ENCODE measurements around the gene ZNF107. TPM values are rescaled to one million over a fixed set of nuclear protein-coding genes. Genes with fewer than 3 reads are reported as not detected.

ZNF107 gene
- total and polyA plus RNA-seq, 2 of the 8 experiments (the other 6 are each of a cell fraction or from before 2014, with no cell fraction given): 3.4 to 31.0 TPM

GRCh38 chr7:64687249-64687648, 21.3 kb downstream of the ZNF107 start:
- WGBS, 2 experiments (ENCODE audit: extremely low coverage in 1 of 2, insufficient coverage in 1 of 2, insufficient read length in 1 of 2, insufficient replicate concordance in 2 of 2, low coverage in 1 of 2, low lambda C conversion rate in 2 of 2, missing lambda C conversion rate in 1 of 2): 100% methylated on average over 1 of the region's 1 CpG; no CpG with 5 or more reads in 1 of the 2 experiments
- H4K20me1 ChIP-seq (replicated peaks in 1 of 2; ENCODE audit: control insufficient read depth in 1 of 2, insufficient read depth in 2 of 2, low read length in 2 of 2): peaks cover 0 to 4% of the 10 kb centered on the region in 2 experiments
- no peak overlapping the region for H3K27ac ChIP-seq (ENCODE audit: low read depth, low read length)
- H2BK20ac ChIP-seq (ENCODE audit: low read length): no peak overlapping the region
- CTCF ChIA-PET (ENCODE audit: partially characterized antibody): interaction anchor here (0.6 to 1.6 kb wide), 4 partner anchors 9 to 201 kb away, joined by 3 to 6 read pairs (median 3); no protein-coding TSS in a partner anchor
- H3K23ac ChIP-seq (ENCODE audit: insufficient read length): no peak overlapping the region
- no peak overlapping the region for H2BK5ac ChIP-seq (ENCODE audit: low read depth, low read length)
- peaks cover 0 to 2% (median 0%) of the 10 kb centered on the region in 4 experiments; a peak in 1 of 7 replicates for H3K4me1 ChIP-seq (replicated peaks in 1 of 4; ENCODE audit: control insufficient read depth in 3 of 4, insufficient read depth in 4 of 4, low read length in 3 of 4)
- H4K5ac ChIP-seq (ENCODE audit: insufficient read length, low read depth, low read length): no peak overlapping the region
- H3K79me2 ChIP-seq (ENCODE audit: control insufficient read depth in 1 of 2, insufficient read depth in 2 of 2, low read length in 2 of 2): peaks cover 0 to 9% of the 10 kb centered on the region in 2 experiments; a peak in 2 of 4 replicates
- FAIRE-seq (no peak), DNase-seq (ENCODE audit: low read depth in 1 of 2, low spot score in 2 of 2) (no peak)
- no peak overlapping the region for H3K4ac ChIP-seq (replicated peaks; ENCODE audit: insufficient read length, low read depth, low read length)
- H3K27me3 ChIP-seq (replicated peaks in 1 of 4; ENCODE audit: control insufficient read depth in 3 of 4, extremely low read depth in 1 of 4, insufficient read depth in 3 of 4, low read length in 3 of 4): no peaks in the 10 kb centered on the region
- H3K56ac ChIP-seq (replicated peaks; ENCODE audit: insufficient read length, low read depth, low read length): no peak overlapping the region
- H2AK5ac ChIP-seq (ENCODE audit: low read depth, low read length): no peak overlapping the region
- H3K14ac ChIP-seq (ENCODE audit: insufficient read length): no peak overlapping the region
- POLR2A ChIA-PET (ENCODE audit: partially characterized antibody): interaction anchor here (3.2 kb wide), 1 partner anchor 21 kb away, joined by 10 read pairs; the partner anchor contains the start of gene ZNF107
- no peak overlapping the region for H4K91ac ChIP-seq (replicated peaks; ENCODE audit: insufficient read length, low read length)
- no peak overlapping the region for H3K9ac ChIP-seq (replicated peaks in 1 of 4; ENCODE audit: extremely low read depth in 1 of 4, low read depth in 3 of 4, low read length in 3 of 4)
- no peak overlapping the region for H2BK120ac ChIP-seq (replicated peaks; ENCODE audit: low read depth, low read length)
- no peak overlapping the region for H2BK12ac ChIP-seq (ENCODE audit: low read depth, low read length)
- H3K18ac ChIP-seq (ENCODE audit: extremely low read depth, low read length): no peak overlapping the region
- H4K8ac ChIP-seq (ENCODE audit: extremely low read depth, insufficient read depth, low read length): no peak overlapping the region
- H3K4me2 ChIP-seq (ENCODE audit: insufficient read depth in 1 of 2, low read depth in 2 of 2, low read length in 2 of 2): no peak overlapping the region
- 0 out of 2 replicates have a peak, but pooled peaks cover 1% of the 10 kb centered on the region for H3K23me2 ChIP-seq (ENCODE audit: low read depth, low read length)
- H3K79me1 ChIP-seq (ENCODE audit: low read depth, low read length): peaks cover 3% of the 10 kb centered on the region; the same call in 1 of the 2 replicates
- no peaks in the 10 kb centered on the region for H3K9me3 ChIP-seq (ENCODE audit: insufficient read depth in 2 of 2, low read depth in 1 of 2, low read length in 1 of 2)
- peaks cover 0 to 37% (median 16%) of the 10 kb centered on the region in 4 experiments; a peak in 7 of 8 replicates for H3K36me3 ChIP-seq (ENCODE audit: control insufficient read depth in 2 of 4, insufficient read depth in 4 of 4, low read length in 3 of 4)
- no peak overlapping the region for H2AFZ ChIP-seq (ENCODE audit: low read length)
- no peak overlapping the region for H3K4me3 ChIP-seq (ENCODE audit: extremely low read depth in 1 of 4, insufficient read depth in 2 of 4, low read depth in 3 of 4, low read length in 4 of 4)
- no peak overlapping the region for H2BK15ac ChIP-seq (ENCODE audit: low read length)
- TF ChIP-seq RNF2 (IDR thresholded peaks at IDR 0.05; ENCODE audit: borderline replicate concordance, low read depth, low read length, missing control alignments, poor library complexity, severe bottlenecking) (no peak), TEAD4 (IDR thresholded peaks at IDR 0.05; ENCODE audit: low read depth, low read length) (no peak), CHD1 (IDR thresholded peaks at IDR 0.05; ENCODE audit: low read depth, low read length) (no peak), SIX5 (IDR thresholded peaks at IDR 0.05; ENCODE audit: low read depth, low read length) (no peak)
